Activated CD8-positive, alpha-beta memory T cell treated with anti-CD3 and anti-CD28 coated beads, Interleukin-2, amount 50 U/mL, for 1 hour (primary cell): ENCODE results near the gene TEAD4.

Experiments used
- DNase-seq: peaks from one replicate; pipeline ENCODE4 v3.0.0-alpha.2; 2020; ENCODE audit errors: extremely low read depth

The TEAD4 gene

DNA sequence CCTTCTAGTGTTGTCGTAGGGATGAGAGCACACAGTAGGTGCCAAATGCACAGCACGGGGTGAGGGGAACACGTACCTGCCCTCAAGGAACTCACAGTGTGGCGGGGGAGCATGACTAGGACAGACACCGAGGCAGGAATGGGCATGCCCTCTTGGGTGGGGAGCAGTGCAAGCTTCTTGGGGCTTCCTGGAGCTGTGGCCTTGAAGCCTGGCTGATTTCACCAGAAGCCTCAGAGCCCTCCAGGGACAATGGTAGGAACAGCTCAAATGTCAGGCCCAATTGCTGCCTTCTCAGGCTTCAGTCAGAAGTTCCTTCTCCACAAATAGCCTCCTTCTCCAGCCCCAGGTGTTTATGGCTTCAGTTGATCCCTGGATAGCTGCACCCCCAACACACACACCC is 43.4 kb downstream of the TEAD4 start:
- DNase-seq: no peak

DNA sequence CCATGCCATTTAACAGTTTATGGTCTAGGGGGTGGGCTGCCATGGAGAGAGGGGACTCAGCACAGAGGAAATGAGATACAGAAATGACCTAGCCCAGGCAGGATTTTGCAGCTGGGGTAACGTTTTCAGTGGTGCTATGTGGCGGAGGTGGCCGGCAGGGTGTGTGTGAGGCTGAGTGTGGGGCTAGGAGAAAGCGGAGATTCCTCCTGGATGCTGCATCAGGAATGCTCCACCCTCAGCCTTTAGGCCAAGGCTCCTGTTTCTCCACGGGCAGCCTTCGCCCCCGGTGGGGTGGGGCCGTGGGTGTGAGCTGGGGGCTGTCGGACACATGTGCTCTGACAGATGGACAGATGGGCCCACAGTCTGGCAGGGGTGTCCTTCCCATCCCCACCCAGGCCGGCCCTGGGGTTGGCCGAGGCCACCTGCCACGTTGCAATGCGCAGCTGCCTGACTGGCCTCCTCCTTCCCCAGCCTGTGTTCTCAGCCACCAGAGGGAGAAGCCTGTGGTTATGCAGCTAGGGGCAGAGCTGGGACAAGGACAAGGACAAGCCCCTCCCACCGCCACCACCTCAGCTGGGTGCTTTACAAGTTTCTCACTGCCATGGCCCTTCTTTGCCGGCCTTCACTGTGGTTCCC is 44.3 kb downstream of the TEAD4 start:
- DNase-seq: no peak

DNA sequence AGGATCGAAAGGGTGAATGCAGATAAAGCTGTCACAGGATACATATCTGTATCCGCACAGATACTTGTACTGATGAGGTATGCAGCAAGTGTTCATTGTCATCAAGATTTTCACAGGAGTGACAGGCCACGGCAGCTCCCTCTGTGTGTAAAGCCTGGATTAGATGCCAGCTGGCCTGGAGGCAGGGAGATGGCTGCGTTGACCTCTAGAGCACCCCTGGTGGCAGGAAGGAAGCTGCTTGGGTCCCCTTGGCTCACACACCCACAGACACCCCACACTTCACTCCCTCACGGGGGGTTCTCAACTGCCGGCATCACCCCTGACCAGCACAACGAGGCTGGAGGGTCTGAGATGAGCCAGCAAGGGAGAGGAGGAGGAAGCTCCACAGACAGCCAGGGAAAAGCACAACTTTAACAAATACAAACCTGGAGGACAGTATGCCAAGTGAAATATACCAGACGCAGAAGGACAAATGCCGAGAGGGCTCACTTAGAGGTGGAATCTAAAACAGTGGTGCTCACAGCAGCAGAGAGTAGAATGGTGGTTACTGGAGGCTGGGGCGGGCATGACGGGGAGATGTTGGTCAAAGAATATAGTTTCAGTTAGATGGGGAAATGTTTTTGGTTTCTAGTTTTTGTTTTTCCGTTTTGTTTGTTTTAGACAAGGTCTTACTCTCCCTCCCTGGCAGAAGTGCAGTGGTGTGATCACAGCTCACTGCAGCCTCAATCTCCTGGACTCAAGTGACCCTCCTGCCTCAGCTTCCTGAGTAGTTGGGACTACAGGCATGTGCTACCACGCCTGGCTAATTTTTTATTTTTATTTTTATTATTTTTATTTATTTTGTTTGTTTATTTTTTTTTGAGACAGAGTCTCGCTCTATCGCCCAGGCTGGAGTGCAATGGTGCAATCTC is 45.7 kb downstream of the TEAD4 start:
- DNase-seq: no peak

DNA sequence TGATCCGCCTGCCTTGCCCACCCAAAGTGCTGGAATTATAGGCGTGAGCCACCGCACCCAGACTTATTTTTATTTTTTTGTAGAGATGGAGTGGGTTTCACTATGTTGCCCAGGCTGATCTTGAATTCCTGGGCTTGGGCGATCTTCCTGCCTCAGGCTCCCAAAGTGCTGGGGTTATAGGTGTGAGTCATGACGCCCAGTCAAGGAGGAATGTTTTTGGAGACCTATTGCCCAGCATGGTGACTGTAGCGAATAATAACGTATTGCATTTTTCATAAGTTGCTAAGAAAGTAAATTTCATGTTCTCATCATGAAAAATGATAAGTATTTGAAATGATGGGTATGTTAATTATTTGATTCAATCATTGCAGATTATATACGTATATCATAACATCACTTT is 46.5 kb downstream of the TEAD4 start:
- DNase-seq: no peak

DNA sequence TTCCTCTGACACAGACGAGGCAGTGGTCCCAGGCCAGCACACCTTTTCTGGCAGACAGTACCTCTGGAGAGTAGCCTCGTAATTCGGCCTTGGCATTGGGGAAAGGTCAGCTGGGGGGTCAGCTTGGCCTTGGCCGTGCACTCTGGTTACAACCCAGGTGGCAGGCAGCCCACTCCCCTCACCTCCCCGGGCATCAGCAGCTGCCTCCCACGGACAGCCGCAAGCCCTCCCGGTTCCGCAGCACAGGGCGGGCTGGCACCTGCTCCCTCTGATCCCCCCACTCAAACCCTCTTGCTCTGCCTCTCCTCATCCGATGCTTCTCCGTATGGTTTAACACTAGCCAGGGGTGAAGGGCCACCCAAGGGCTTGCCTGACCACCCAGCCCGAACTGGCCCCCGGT is 50.6 kb downstream of the TEAD4 start:
- DNase-seq: no peak

DNA sequence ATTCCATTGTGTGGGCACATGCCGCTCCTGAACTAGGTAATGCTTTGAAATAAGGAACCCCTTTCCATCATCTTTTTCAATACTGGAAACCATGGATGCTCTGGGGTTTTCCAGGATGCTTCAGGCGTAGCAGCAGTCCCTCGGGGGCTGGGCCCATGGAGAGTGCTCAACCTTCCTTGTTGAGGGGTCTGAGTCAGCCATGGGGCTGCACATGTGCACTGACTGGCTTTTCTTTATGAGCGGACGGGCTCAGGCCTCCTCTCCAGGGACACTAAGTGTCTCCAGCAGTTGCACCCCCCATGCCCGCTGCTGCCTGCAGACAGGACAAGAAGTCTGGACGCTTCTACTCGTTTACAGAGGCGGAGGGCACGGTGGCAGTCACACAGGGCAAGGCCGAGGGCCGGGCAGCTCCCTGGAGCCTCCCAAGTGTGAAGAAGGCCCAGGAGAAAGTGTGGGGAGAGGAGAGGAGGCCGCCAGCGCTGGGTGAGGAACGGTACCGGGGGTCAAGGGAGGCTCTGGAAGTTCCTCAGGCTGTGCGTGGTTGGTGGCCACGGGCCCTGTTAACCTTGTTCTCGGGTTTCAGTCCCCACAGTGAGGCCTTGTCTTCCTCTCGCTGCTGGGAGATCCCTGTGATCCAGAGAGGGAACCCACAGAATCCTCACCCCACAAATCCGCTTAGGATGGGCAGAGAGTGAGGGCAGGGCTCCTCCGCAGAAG is 51.2 kb downstream of the TEAD4 start:
- DNase-seq: no peak

DNA sequence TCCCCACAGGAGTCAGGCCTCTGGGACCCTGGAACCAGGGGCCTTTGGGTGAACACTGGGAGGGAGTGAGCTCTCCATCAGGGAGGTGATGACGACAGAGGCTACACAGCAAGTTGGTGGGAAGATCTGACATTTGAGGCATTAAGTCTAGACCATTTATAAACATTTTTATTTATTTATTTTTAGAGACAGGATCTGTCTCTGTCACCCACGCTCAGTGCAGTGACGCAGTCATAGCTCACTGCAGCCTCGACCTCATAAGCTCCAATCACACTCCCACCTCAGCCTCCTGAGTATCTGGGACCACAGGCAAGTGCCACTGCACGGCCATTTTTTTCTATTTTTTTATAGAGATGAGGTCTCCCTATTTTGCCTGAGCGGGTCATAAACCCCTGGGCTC is 53.6 kb downstream of the TEAD4 start:
- DNase-seq: no peak

DNA sequence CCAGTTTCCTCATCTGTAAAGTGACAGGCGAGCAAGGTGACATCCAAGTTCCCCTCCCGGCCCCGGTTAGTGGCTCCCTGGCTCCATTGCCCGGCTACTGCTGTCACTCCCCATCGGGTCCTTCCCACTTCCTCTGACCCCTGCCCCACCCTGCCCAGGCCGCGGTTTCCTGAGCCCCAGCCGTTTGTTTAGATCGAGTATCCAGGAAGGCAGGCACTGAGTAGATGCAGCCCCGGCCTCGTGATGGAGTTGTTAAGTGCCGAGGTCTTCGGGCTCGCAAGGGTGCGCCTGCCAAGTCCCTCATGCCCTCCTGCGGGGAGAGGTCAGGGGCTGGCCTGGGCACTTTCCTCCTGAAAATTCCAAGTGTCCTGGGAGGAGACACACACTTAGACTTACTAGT is 55.4 kb downstream of the TEAD4 start:
- no peak for DNase-seq

DNA sequence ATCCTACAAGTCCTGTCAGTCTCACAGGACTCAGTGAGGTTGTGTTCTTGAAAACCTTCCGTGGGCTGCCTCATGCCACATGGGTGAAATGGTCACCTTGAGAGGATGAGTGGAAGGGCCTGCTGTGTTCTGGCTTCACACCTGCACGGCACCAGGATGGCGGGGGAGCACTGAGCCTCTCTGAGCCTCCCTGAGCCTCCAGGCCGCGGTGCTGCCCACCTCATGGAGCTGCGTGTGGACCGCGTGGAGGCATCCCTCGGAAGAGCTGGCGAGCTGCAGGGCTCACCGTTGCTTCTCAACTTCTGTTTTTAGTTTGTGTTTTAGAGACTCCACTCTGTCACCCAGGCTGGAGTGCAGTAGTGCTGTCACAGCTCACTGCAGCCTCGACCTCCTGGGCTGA is 56.2 kb downstream of the TEAD4 start:
- no peak for DNase-seq

DNA sequence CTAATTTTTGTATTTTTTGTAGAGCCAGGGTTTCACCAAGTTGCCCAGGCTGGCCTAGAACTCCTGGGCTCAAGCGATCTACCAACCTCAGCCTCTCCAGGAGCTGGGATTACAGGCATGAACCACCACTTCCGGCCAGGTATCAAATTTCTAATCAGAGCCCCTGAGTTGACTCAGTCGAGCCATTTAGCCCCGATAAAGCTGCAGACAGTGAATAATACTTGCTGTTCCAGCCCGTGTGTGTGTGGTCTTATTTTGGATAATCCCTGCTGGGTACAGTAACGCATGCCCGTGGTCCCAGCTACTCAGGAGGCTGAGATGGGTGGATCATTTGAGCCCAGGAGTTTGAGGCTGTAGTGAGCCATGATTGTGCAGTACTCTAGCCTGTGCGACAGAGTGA is 57.0 kb downstream of the TEAD4 start:
- no peak for DNase-seq

DNA sequence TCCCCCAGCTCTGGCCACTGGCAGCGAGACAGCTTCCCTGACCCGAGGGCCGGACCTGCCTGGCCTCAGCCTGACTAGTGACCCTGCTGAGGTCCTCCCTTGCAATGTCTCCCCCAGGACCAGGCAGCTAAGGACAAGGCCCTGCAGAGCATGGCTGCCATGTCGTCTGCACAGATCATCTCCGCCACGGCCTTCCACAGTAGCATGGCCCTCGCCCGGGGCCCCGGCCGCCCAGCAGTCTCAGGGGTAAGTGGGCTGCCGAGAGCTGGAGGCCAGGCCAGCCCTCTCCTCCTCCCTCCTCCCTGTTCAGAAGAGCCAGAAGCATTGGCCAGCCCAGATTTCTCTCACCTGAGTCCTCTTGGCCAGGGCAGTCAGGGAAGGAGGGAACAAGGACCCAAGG is 58.1 kb downstream of the TEAD4 start:
- no peak for DNase-seq

DNA sequence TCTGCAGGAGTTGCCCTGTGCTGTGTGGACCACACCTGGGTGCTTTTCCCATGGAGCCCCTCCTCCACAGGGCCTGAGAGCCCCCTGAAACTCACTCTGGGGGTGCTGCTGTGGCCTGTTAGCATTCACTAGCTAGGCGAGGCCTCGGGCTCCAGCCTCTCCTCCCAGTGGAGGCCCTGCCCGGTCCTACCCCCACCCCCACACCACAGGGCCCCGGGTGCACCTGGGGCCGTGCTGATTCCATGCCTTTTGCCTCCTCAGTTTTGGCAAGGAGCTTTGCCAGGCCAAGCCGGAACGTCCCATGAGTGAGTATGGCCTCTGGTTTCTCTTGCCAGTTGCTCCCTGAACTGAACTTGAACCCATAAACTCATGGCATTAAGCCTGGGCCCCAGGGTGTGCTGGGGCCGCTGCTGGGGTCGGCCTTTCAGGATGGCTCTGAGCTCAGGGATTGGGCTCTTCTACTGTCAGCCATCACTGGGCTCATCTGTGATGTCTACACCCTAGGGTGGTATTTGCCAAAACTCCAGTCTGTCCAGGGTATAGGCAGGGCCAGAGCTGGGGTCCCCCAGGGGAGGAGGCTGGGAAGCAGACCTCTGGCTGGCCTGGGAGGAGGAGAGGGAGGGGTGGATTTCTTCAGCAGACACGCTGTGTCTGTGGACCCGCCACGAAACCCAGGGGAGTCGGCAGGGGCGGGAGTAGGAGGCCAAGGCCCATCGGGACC is 59.2 kb downstream of the TEAD4 start:
- DNase-seq: no peak

DNA sequence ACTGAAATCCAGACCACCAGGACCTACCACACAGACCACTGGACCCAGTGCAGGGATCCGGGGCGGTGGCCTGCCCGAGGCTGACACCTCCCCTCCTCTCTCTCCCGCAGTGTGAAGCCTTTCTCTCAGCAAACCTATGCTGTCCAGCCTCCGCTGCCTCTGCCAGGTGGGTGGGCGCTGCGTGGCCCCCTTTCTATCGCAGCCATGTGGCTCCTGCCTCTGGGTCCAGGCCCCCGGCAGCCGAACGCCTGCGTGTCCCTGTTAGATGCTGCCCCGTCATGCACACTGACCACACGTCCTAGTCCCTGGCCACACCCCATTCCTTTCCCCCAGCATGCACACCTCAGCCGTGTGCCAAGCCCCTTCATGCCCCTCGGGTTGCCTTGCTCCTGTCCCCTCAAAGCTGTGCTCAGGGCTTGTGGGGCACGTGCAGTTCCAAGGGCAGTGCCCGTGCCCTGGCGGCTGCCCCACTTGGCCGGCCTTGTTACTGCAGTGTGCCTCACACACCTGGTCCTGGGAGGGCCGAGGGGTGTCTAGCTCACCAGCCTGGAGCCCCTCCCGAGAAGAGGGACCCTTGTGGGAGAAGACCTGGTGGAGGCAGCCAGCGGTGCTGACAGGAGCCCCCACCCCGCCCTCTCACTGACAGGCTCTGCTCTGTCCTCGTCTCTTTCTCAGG is 59.9 kb downstream of the TEAD4 start:
- no peak for DNase-seq

DNA sequence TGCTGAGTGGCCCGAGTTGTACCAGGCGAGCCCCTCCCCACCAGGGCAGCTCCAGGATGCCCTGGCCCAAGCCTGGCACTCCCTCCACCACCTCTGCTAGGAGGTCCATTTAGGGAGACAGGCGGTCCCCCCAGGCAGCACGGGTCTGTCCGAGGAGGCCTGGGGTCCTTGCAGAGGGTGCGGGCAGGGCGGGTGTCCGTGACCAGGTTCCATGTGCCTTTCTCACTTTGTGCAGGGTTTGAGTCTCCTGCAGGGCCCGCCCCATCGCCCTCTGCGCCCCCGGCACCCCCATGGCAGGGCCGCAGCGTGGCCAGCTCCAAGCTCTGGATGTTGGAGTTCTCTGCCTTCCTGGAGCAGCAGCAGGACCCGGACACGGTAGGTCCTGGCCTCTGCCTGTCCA is 61.2 kb downstream of the TEAD4 start:
- no peak for DNase-seq

DNA sequence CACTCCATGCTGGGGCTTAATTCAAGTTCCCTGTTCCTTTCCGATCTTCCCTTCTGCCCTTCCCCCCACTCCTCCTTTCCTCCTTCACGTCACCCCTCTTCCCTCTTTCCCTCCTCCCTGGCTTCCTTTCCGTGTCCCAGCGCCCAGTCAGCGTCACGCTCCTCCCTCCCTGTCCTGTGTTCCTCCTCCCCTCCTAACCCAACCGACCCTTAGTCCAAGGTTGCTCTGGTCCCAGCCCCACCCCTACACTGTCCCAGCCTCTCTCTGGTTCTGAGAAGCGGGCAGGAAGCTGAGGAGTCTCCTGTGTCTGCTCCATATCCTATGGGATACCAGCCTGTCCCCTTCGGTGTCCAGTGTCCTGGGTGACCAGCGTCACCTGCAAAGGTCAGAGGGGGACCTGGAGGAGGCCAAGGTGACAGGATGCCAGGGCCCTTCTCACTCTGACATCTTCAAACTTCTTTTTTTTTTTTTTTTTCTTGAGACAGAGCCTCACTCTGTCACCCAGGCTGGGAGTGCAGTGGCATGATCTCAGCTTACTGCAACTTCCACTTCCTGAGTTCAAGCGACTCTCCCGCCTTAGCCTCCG is 61.7 kb downstream of the TEAD4 start:
- DNase-seq: no peak

DNA sequence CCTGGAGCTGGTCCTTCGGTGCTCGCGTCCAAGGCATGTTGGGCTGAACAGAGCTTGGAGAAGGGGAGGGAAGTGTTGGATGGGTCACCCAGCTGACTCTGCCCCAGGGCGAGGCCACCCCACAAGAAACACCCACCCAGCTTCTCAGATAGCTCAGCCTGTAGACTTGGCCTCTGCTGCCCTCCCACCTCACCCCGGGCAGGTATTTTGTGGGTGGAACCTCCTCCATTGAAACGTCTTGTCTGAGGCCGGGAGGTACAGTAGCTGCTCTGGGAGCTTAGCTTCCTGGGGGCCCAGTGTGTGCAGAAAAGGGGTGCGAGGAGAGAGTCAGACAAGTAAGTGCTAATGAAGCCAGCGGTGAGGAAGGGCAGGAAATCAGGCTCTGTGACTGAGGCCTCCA is 63.2 kb downstream of the TEAD4 start:
- no peak for DNase-seq

DNA sequence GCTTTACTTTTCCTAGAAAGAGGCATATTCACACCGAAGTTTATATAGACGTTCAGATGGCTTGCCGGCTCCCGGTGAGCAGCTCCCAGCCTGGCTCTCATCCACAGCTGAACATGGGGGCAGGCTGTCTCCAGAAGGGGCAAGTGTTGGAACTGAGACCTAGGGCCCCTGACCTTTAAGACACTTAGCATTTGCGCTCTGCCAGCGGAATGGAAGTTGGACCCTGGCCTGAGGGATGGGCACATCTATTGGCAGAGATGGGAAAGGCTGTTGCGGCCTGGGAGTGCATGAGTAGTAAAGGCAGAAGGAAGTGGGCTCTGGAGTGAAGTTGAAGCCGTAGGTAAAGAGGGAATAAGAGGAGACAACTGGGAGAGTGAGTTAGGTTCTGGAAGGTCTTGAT is 63.8 kb downstream of the TEAD4 start:
- no peak for DNase-seq

DNA sequence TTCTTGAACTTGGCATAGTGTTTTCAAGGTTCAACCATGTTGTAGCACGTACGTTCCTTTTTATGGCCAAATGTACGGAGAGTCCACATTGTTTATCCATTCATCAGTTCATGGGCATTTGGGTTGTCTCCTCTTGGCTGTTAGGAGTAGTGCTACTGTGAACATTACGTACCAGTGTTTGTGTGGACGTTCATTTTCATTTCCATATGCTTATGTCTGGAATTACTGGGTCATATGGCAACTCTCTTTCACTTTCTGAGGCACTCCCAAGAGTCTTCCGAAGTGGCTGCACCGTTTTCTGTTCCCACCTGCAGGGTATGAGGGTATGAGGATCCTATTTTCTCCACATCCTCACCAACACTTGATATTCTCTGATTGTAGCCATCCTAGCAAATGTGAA is 68.9 kb downstream of the TEAD4 start:
- no peak for DNase-seq

DNA sequence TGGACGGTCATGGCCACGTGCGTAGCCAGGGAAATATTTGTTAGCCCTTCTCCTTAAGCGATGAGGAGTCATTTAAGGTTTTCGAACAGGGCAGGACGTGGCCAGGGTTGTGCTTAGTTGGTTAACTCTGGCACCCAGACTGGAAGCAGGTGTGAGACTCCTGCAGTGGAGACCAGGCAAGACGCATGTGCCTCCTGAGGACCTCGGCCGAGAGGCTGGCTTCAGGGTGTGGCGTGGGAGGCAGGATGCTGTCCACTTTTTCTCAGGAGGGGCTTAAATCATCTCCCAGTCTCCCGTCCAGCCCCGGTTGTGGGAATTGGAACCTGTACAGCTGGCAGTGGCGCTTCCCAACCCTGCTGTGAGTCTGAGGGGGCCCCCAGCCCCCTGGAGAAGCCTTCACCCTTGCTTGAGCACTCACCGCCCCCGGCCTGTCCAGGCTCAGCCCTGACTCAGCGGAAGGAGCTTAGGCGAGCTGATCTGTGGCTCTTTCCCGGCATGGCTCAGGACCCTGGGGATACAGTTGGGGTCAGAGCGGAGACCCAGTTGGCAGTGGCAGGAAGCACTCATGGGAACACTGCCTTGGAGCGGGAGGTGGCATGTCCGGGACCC is 71.7 kb downstream of the TEAD4 start:
- no peak for DNase-seq

DNA sequence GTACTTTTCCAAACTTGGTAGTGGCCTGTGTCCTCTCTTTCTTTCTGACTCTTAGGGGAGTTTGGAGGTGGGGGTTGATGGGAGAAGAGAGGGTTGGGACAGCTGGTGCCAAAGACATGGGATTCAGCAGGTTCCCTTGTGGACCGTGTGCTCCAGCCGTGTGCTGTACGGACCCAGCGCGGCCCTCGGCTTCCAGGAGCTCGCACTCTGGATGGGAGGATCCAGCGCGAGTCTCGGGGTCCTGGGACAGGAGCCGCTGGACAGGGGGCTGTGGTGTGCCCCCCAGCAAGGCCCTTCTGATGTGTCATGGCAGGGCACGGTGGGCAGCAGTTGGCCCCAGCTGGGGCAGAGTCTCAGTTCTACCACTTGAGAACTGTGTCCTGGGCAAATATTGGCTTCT is 73.0 kb downstream of the TEAD4 start:
- no peak for DNase-seq
